ENCODE measurements around the gene ACAD10. TPM values are rescaled to one million over a fixed set of nuclear protein-coding genes. Genes with fewer than 3 reads are reported as not detected.

ACAD10 gene
- total and polyA plus RNA-seq, 7 donors, result 5.8 to 31.0 (median 12.8) TPM

DNA sequence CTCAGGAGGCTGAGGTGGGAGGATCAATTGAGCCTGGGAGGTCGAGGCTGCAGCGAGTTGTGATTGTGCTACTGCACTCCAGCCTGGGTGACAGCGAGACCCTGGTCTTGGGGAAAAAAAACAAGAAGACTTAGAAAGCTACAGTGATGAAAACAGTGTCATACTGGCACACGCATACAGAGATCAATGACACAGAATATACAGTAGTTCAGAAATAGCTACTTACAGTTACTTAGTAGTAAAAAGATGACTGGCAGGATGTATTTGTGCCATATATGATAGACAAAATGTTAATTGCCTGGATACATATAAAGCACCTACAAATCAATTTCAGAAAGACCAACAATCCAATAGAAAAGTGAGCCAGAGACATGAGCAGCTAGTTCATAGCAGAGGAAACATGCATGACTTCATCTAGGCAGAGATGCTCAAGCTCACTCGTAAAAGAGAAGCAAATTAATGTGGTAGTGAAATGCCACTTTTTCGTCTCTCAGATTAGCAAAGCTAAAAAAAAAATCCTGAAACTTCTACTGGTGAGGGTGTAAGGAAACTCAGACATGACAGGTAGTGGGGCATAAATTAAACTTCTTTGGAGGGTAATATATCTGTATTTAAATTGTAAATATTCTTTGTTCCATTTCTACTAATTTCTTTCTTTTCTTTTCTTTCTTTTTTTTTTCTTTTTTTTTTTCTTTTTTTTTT is 78.4 kb downstream of the ACAD10 start:
- no peak overlapping the region for H3K27ac ChIP-seq
- 73 to 77% methylated on average over 6 of the region's 6 CpGs for WGBS, 2 donors

DNA sequence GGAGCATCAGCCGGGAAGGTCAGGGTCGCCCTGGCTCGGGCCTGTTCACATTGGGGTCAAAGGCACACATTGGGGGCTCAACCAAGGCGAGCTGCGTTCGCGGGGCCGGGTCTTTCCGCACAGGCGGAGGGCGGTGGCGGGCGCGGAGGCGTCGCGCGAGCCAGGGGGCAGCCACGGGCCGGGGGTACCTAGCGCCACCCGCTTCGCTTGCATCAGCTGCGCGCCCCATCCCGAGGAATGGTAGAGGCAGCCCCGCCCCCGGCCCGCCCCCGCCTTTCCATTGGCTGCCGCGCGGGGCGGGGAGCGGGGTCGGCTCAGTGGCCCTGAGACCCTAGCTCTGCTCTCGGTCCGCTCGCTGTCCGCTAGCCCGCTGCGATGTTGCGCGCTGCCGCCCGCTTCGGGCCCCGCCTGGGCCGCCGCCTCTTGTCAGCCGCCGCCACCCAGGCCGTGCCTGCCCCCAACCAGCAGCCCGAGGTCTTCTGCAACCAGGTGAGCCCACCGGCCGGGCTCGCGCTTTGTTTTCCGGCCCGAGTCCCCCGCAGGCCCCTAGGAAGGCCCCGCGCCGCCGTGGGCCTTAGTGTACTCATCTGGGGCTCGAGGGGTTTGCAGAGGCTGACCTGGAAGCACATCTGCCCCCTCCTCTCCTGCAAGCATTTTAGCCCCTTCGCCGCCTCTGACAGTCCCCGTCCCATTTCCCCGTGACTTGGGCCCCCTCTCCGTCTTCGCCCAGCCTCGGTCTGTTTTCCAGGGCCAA is 80.9 kb downstream of the ACAD10 start, which contains the start of gene ALDH2:
TSS of gene ALDH2 (plus strand) at position 326 of the 754 bp plus-strand sequence. CDS start at position 376, 50 bp downstream.
- peak; percentile 91 for DNase-seq
- no peaks in the 10 kb centered on the region for H3K9me3 ChIP-seq
- 1% methylated on average over 73 of the region's 73 CpGs for WGBS, 2 donors
- TF ChIP-seq, protein P1, sequence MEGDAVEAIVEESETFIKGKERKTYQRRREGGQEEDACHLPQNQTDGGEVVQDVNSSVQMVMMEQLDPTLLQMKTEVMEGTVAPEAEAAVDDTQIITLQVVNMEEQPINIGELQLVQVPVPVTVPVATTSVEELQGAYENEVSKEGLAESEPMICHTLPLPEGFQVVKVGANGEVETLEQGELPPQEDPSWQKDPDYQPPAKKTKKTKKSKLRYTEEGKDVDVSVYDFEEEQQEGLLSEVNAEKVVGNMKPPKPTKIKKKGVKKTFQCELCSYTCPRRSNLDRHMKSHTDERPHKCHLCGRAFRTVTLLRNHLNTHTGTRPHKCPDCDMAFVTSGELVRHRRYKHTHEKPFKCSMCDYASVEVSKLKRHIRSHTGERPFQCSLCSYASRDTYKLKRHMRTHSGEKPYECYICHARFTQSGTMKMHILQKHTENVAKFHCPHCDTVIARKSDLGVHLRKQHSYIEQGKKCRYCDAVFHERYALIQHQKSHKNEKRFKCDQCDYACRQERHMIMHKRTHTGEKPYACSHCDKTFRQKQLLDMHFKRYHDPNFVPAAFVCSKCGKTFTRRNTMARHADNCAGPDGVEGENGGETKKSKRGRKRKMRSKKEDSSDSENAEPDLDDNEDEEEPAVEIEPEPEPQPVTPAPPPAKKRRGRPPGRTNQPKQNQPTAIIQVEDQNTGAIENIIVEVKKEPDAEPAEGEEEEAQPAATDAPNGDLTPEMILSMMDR (IDR thresholded peaks at IDR 0.05), result peak in 1 of 4 experiments; percentile 6
- no peak for TF ChIP-seq EP300 (IDR thresholded peaks at IDR 0.05)
- TF ChIP-seq POLR2A (IDR thresholded peaks at IDR 0.05), result peak; percentile 66 to 73
- TF ChIP-seq POLR2AphosphoS5 (IDR thresholded peaks at IDR 0.05), result peak; percentile 83 to 97 (median 94)
- H3K4me1 ChIP-seq, result peaks cover 0 to 52% (median 41%) of the 10 kb centered on the region in 4 donors
- H3K27me3 ChIP-seq, result no peaks in the 10 kb centered on the region
- peaks cover 0 to 17% (median 0%) of the 10 kb centered on the region in 4 donors for H3K36me3 ChIP-seq
- peak within 1 kb of the TSS; percentile 86 to 91 (median 88) for H3K27ac ChIP-seq
- peak within 1 kb of the TSS; percentile 68 to 94 (median 72) for H3K4me3 ChIP-seq
- intact Hi-C loops (cut with DNase I), result loop anchor here (1.0 to 5.0 kb wide), 2 partner anchors 10 to 46 kb away; no protein-coding TSS in a partner anchor

More for the DNA sequence above, 78.4 kb downstream of the ACAD10 start:
- Histone ChIP-seq H3K9me3 (no peaks in the 10 kb centered on the region), H3K36me3 (no peaks in the 10 kb centered on the region), H3K4me3 (no peak overlapping the region), H3K4me1 (peaks cover 0 to 27% (median 16%) of the 10 kb centered on the region in 4 donors), H3K27me3 (no peaks in the 10 kb centered on the region)
- TF ChIP-seq POLR2A (IDR thresholded peaks at IDR 0.05) (no peak), EP300 (IDR thresholded peaks at IDR 0.05) (no peak), POLR2AphosphoS5 (IDR thresholded peaks at IDR 0.05) (no peak)
- TF ChIP-seq, protein P1 (IDR thresholded peaks at IDR 0.05), result no peak
- no peak for DNase-seq
- intact Hi-C loops (cut with DNase I), result no loop called here

DNA sequence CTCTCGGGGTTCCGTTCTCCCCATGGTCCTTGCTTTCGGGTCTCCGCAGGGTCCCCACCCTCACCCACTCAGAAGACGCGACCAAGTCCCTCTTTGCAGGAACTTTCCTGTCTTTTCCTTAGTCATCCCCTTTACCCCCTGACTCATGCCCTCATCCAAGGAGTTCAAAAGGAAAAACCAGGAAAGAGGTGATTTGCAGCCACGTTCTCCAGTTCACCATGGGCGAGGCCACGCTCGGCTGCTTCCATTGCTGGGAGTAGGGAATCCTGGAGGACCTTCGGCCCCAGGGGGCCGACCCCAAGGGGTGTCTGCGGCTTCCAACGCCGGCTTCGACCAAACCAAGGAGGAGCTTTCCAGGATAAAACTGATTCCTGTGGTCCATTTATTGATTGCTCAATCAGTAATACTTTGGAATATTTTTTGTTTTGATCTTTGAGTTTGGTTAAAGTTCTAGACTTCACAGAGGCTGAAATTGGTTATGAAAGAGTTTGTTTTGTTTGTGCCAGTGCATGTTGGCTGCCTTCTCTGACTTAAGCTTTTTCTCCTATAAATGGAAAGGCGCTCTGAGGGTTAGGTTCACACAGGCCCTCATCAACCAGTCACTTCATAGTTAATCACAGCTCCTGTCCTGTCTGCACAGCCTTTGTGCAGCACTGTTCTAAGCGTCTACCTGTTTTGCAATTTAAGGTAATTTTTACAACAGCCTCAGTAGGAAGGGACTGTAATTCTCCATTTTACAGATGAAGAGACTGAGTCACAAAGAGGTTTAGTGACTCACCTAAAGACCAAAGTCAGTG is 81.7 kb downstream of the ACAD10 start:
- intact Hi-C loops (cut with DNase I), result loop anchor here (1.0 to 5.0 kb wide), 2 partner anchors 9 to 45 kb away; no protein-coding TSS in a partner anchor
- H3K4me1 ChIP-seq, result peaks cover 0 to 60% (median 49%) of the 10 kb centered on the region in 4 donors

More for the DNA sequence above, 81.7 kb downstream of the ACAD10 start:
- H3K36me3 ChIP-seq, result peaks cover 0 to 17% (median 0%) of the 10 kb centered on the region in 4 donors
- H3K4me3 ChIP-seq, result peak overlapping the region; percentile 68 to 94 (median 72)
- 5 to 24% methylated on average over 18 of the region's 18 CpGs for whole genome bisulfite sequencing, 2 donors
- no peaks in the 10 kb centered on the region for H3K9me3 ChIP-seq
- no peaks in the 10 kb centered on the region for H3K27me3 ChIP-seq
- DNase-seq, result no peak
- TF ChIP-seq POLR2A (IDR thresholded peaks at IDR 0.05) (no peak), POLR2AphosphoS5 (IDR thresholded peaks at IDR 0.05) (no peak), EP300 (IDR thresholded peaks at IDR 0.05) (no peak)
- TF ChIP-seq, protein P1 (IDR thresholded peaks at IDR 0.05), result no peak
- H3K27ac ChIP-seq, result peak overlapping the region; percentile 86 to 91 (median 88)
